Measurements from ENCODE around the gene FXYD2.

- TF ChIP-seq GATA2 (IDR thresholded peaks at IDR 0.05; ENCODE audit: low read depth, low read length) (no peak), GATA3 (IDR thresholded peaks at IDR 0.05; ENCODE audit: low read depth, low read length) (no peak)
Measured at GRCh38 chr11:117808784-117809183, 15.8 kb downstream of the FXYD2 start.

All from SH-SY5Y (cell line).